IMR-90 (cell line): ENCODE results near the gene VCPKMT. TPM values are rescaled to one million over a fixed set of nuclear protein-coding genes. Genes with fewer than 3 reads are reported as not detected.

ENCODE experiments used
- ATAC-seq: fragments of 200-7000 bp; cut with Tn5 transposase; 2 replicates; pipeline ENCODE4 v1.9.1; 2020; ENCODE audit warnings: low read depth, mild to moderate bottlenecking, moderate library complexity
- BruUV-seq: library from RNA; stranded (reverse); fragments of 400-500 nt; replicated peaks from 2 replicates; lab custom pipeline; 2021; lab: Mats Ljungman, UMichigan
- CTCF ChIA-PET: fragments of 300-600 bp; formaldehyde crosslinking; extraction: SDS; loops from one replicate; lab custom pipeline; 2021; ENCODE audit warnings: antibody characterized with exemption; lab: Yijun Ruan, JAX
- POLR2A ChIA-PET: fragments of 300-600 bp; sonication (Branson Sonifier 250); formaldehyde crosslinking; loops from one replicate; lab custom pipeline; 2022; ENCODE audit warnings: antibody characterized with exemption; ENCODE audit not compliant: unreplicated experiment; lab: Charles Lee
- DNase-seq: peaks from one replicate; pipeline ENCODE4 v3.0.0; 2013
- H2AFZ ChIP-seq: replicated peaks from 2 replicates; pipeline ENCODE3; 2013; ENCODE audit warnings: low read length, mild to moderate bottlenecking; ENCODE audit not compliant: poor library complexity
- H2AK5ac ChIP-seq: 2 replicates; pipeline ENCODE4 v1.6.1; 2013; ENCODE audit warnings: low read depth, low read length, inconsistent platforms
- H2AK9ac ChIP-seq: replicated peaks from 2 replicates; pipeline ENCODE3; 2013; ENCODE audit warnings: mild to moderate bottlenecking, low read depth, low read length, moderate library complexity; ENCODE audit not compliant: poor library complexity
- H2BK120ac ChIP-seq: 2 replicates; pipeline ENCODE4 v1.6.1; 2013; ENCODE audit warnings: low read depth, low read length, inconsistent platforms
- H2BK15ac ChIP-seq: 3 replicates; pipeline ENCODE4 v1.6.1; 2013; ENCODE audit warnings: low read depth, low read length, inconsistent platforms
- H2BK20ac ChIP-seq: 2 replicates; pipeline ENCODE4 v1.6.1; 2013; ENCODE audit warnings: low read depth, mild to moderate bottlenecking, inconsistent platforms, low read length, moderate library complexity
- H2BK5ac ChIP-seq: 2 replicates; pipeline ENCODE4 v1.6.1; 2013; ENCODE audit warnings: mild to moderate bottlenecking, low read depth, low read length, inconsistent platforms; ENCODE audit not compliant: poor library complexity, severe bottlenecking
- H3K14ac ChIP-seq: replicated peaks from 2 replicates; pipeline ENCODE4 v1.6.1; 2013; ENCODE audit warnings: low read depth, low read length, inconsistent platforms
- H3K18ac ChIP-seq: 2 replicates; pipeline ENCODE4 v1.6.1; 2013; ENCODE audit warnings: low read depth, low read length, control low read depth
- H3K23ac ChIP-seq: 2 replicates; pipeline ENCODE4 v1.6.1; 2013; ENCODE audit warnings: low read depth, low read length, inconsistent platforms
- H3K27ac ChIP-seq: 2 replicates; pipeline ENCODE4 v1.5.1; 2013; ENCODE audit warnings: mild to moderate bottlenecking, control low read depth, low read length; ENCODE audit not compliant: insufficient read depth
- H3K27me3 ChIP-seq: 2 replicates; pipeline ENCODE4 v1.6.1; 2013; ENCODE audit warnings: low read length; ENCODE audit not compliant: control insufficient read depth, insufficient read depth
- H3K36me3 ChIP-seq: 2 replicates; pipeline ENCODE4 v1.6.1; 2013; ENCODE audit warnings: low read length, mixed read lengths; ENCODE audit not compliant: control insufficient read depth, insufficient read depth
- H3K4ac ChIP-seq: 2 replicates; pipeline ENCODE4 v1.6.1; 2013; ENCODE audit warnings: low read depth, low read length, inconsistent platforms
- H3K4me1 ChIP-seq: 2 replicates; pipeline ENCODE4 v1.6.1; 2013; ENCODE audit warnings: low read length, mixed read lengths; ENCODE audit not compliant: control insufficient read depth, insufficient read depth
- H3K4me2 ChIP-seq: 2 replicates; pipeline ENCODE4 v1.6.1; 2013; ENCODE audit warnings: low read depth, mild to moderate bottlenecking, control low read depth, low read length, moderate library complexity
- H3K4me3 ChIP-seq: 2 replicates; pipeline ENCODE4 v1.5.1; 2013; ENCODE audit warnings: low read depth, mild to moderate bottlenecking, control low read depth, low read length, moderate library complexity; ENCODE audit not compliant: insufficient read depth
- H3K56ac ChIP-seq: 2 replicates; pipeline ENCODE4 v1.6.1; 2013; ENCODE audit warnings: low read length, inconsistent platforms; ENCODE audit not compliant: insufficient read depth; ENCODE audit errors: extremely low read depth
- H3K79me1 ChIP-seq, 2 experiments: 2 replicates each; pipeline ENCODE4 v1.6.1; 2013; ENCODE audit warnings: low read length in 2 of 2, inconsistent platforms in 1 of 2, low read depth in 1 of 2
- H3K9ac ChIP-seq: 2 replicates; pipeline ENCODE4 v1.6.1; 2013; ENCODE audit warnings: low read depth, low read length, control low read depth
- H3K9me1 ChIP-seq: 2 replicates; pipeline ENCODE4 v1.6.1; 2013; ENCODE audit warnings: low read length, inconsistent platforms; ENCODE audit not compliant: insufficient read depth
- H3K9me3 ChIP-seq: 2 replicates; pipeline ENCODE4 v1.6.1; 2013; ENCODE audit warnings: low read length; ENCODE audit not compliant: control insufficient read depth, insufficient read depth
- H4K20me1 ChIP-seq: 2 replicates; pipeline ENCODE4 v1.6.1; 2013; ENCODE audit warnings: low read length, inconsistent platforms; ENCODE audit not compliant: insufficient read depth
- H4K5ac ChIP-seq: 2 replicates; pipeline ENCODE4 v1.6.1; 2013; ENCODE audit warnings: mild to moderate bottlenecking, low read depth, low read length, control low read depth
- H4K8ac ChIP-seq, 2 experiments: 2 replicates each; pipeline ENCODE4 v1.6.1; 2013; ENCODE audit warnings: low read depth in 2 of 2, low read length in 2 of 2, control low read depth in 1 of 2, inconsistent platforms in 1 of 2
- H4K91ac ChIP-seq: 2 replicates; pipeline ENCODE4 v1.6.1; 2013; ENCODE audit warnings: low read depth, low read length, inconsistent platforms; ENCODE audit not compliant: insufficient read depth
- BHLHE40 ChIP-seq: fragments of 150-350 bp; IDR thresholded peaks from 2 replicates; pipeline ENCODE4 v1.6.1; 2016; ENCODE audit warnings: mild to moderate bottlenecking, low read depth, low read length
- CEBPB ChIP-seq: IDR thresholded peaks from 2 replicates; pipeline ENCODE4 v1.6.1; 2012; ENCODE audit warnings: low read depth, low read length, improper control_type of control experiment
- CHD1 ChIP-seq: IDR thresholded peaks from 2 replicates; pipeline ENCODE4 v1.6.1; 2012; ENCODE audit warnings: low read depth, low read length, improper control_type of control experiment
- CTCF ChIP-seq: conservative IDR thresholded peaks from 2 replicates; pipeline ENCODE4 v1.5.1; 2012; ENCODE audit warnings: mild to moderate bottlenecking, low read depth, low read length, improper control_type of control experiment
- ELK1 ChIP-seq: fragments of 150-350 bp; IDR thresholded peaks from 2 replicates; pipeline ENCODE4 v1.6.1; 2016; ENCODE audit warnings: low read depth, mild to moderate bottlenecking, low read length, moderate library complexity, borderline replicate concordance
- FOS ChIP-seq: fragments of 150-350 bp; IDR thresholded peaks from 2 replicates; pipeline ENCODE4 v1.6.1; 2016; ENCODE audit warnings: low read depth, low read length
- MAFK ChIP-seq: IDR thresholded peaks from 2 replicates; pipeline ENCODE4 v1.6.1; 2012; ENCODE audit warnings: low read depth, low read length, improper control_type of control experiment
- MXI1 ChIP-seq: IDR thresholded peaks from 2 replicates; pipeline ENCODE4 v1.6.1; 2012; ENCODE audit warnings: low read depth, mild to moderate bottlenecking, low read length, moderate library complexity, borderline replicate concordance
- NFE2L2 ChIP-seq: fragments of 150-350 bp; IDR thresholded peaks from 2 replicates; pipeline ENCODE4 v1.6.1; 2016; ENCODE audit warnings: low read depth, mild to moderate bottlenecking, low read length
- POLR2A ChIP-seq: IDR thresholded peaks from 2 replicates; pipeline ENCODE4 v1.6.1; 2012; ENCODE audit warnings: mild to moderate bottlenecking, low read depth, low read length
- RAD21 ChIP-seq: IDR thresholded peaks from 2 replicates; pipeline ENCODE4 v1.6.1; 2012; ENCODE audit warnings: low read length, improper control_type of control experiment
- RCOR1 ChIP-seq: IDR thresholded peaks from 2 replicates; pipeline ENCODE4 v1.6.1; 2012; ENCODE audit warnings: mild to moderate bottlenecking, low read length, improper control_type of control experiment; ENCODE audit not compliant: insufficient replicate concordance
- RFX5 ChIP-seq: IDR thresholded peaks from 2 replicates; pipeline ENCODE4 v1.8.0; 2012; ENCODE audit warnings: low read depth, mild to moderate bottlenecking, low read length, moderate library complexity
- SMC3 ChIP-seq: fragments of 150-350 bp; IDR thresholded peaks from 2 replicates; pipeline ENCODE4 v1.6.1; 2016; ENCODE audit warnings: low read depth, mild to moderate bottlenecking, antibody characterized with exemption, low read length, moderate library complexity
- USF2 ChIP-seq: fragments of 150-350 bp; IDR thresholded peaks from 2 replicates; pipeline ENCODE4 v1.6.1; 2017; ENCODE audit warnings: mild to moderate bottlenecking, antibody characterized with exemption, low read length, low read depth
- WGBS, 2 experiments: methylation state at CpG; one replicate each; pipeline versions ENCODE4 v1.1.5 to v1.1.7; 2013; ENCODE audit warnings: missing lambda C conversion rate in 2 of 2; ENCODE audit not compliant: insufficient read length in 1 of 2; ENCODE audit errors: extremely low coverage in 2 of 2; 5-methylcytosine and 5-hydroxymethylcytosine counted together
- dilution Hi-C: fragments of 300-500 bp; cut with HindIII; formaldehyde crosslinking; loops from one replicate; pipeline ENCODE4 v1.14.3; 2018; ENCODE audit warnings: low sequenced_read_pairs; ENCODE audit not compliant: unreplicated experiment
- in situ Hi-C: fragments of 300-500 bp; cut with MboI; formaldehyde crosslinking; loops from 3 replicates; pipeline ENCODE4 v1.14.3; 2019; ENCODE audit warnings: low sequenced_read_pairs, inconsistent platforms, mixed read lengths
- intact Hi-C: fragments of 100-400 bp; cut with micrococcal nuclease; formaldehyde crosslinking; loops from 2 replicates; pipeline ENCODE4 v1.10.0; 2022
- polyA plus RNA-seq, 3 experiments: library from polyadenylated mRNA; depleted of rRNA; stranded (reverse); fragments of >200 nt; gene quantifications; 2 replicates each; pipeline ENCODE4 v1.2.3, GENCODE V29; 2012; ENCODE audit warnings: low replicate concordance in 1 of 3
- total RNA-seq: library from RNA; depleted of rRNA; stranded (reverse); fragments of >200 nt; gene quantifications from 2 replicates; pipeline ENCODE4 v1.2.3, GENCODE V29; 2012

Gene VCPKMT
- total and polyA plus RNA-seq, 2 of the 4 experiments (the other 2 are of a cell fraction): 2.5 to 4.7 TPM

DNA sequence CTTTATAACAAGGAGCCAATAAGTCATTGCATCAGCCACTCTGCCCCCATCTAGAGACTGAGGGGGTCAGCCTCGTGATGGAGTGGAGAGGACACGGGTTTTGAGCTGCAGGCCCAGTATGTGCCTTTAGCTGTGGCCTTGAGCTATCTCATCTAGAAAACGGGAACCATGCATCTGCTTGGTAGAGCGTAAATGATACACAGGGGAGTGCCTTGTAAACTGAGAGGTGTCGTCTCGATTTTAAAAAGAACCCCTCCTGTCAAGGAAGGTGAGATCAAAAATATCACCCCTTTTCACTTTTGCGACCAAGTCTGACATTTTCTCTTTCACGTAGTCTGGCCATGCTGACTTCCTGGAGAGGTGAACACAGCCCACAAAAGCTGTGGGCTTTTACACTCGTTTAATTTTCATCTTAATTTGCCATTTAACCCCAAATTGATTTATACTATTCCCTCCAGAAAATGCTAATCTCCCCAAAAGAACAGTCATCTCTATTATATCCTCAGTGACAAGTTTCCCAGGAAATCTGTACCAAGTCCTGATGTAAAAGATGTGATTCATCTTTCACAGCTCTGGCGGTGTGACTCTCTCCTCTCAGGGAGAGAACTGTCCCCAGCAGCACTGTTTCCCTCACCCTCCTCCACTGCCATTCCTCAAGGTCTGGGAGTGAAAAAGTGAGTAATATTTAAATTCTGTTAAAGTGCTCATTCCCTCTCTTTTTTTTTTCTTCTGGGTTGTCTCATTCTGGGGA lies 30.6 kb downstream of the VCPKMT start:
- no peak overlapping the region for H3K14ac ChIP-seq
- WGBS, 2 experiments: 94% methylated on average over 2 of the region's 10 CpGs; no CpG with 5 or more reads in 1 of the 2 experiments
- H3K23ac ChIP-seq: no peak overlapping the region
- no peaks in the 10 kb centered on the region for H3K36me3 ChIP-seq
- ATAC-seq (peak; percentile 51; the same call in 1 of the 2 replicates), DNase-seq (peak; percentile 77)
- no peak overlapping the region for H2AFZ ChIP-seq
- dilution Hi-C loops: no loop called here
- peaks cover 9% of the 10 kb centered on the region for H3K9me1 ChIP-seq
- no peaks in the 10 kb centered on the region for H3K9me3 ChIP-seq
- no peaks in the 10 kb centered on the region for H4K20me1 ChIP-seq
- H4K5ac ChIP-seq: no peak overlapping the region
- ChIA-PET CTCF (no interaction called here), POLR2A (interaction anchor here (0.6 kb wide), 1 partner anchor 71 kb away, joined by 4 read pairs; no protein-coding TSS in a partner anchor)
- H3K18ac ChIP-seq: no peak overlapping the region
- BruUV-seq: no TSS peak
- H3K27me3 ChIP-seq: no peaks in the 10 kb centered on the region
- H3K4me1 ChIP-seq: peaks cover 13% of the 10 kb centered on the region
- no peak overlapping the region for H2BK20ac ChIP-seq
- no peak overlapping the region for H3K4me2 ChIP-seq
- no peaks in the 10 kb centered on the region for H3K79me1 ChIP-seq
- in situ Hi-C loops: no loop called here
- no peak overlapping the region for H3K9ac ChIP-seq
- no peak overlapping the region for H2AK9ac ChIP-seq
- H2AK5ac ChIP-seq: peak overlapping the region; percentile 7; the same call in 1 of the 2 replicates
- no peak overlapping the region for H3K56ac ChIP-seq
- H3K4me3 ChIP-seq: no peak overlapping the region
- H2BK120ac ChIP-seq: no peak overlapping the region
- TF ChIP-seq USF2 (no peak), MXI1 (no peak), POLR2A (no peak), CEBPB (no peak), CTCF (no peak), SMC3 (no peak), MAFK (no peak), FOS (no peak), RAD21 (no peak), RFX5 (no peak), CHD1 (no peak), BHLHE40 (no peak), ELK1 (no peak), RCOR1 (no peak), NFE2L2 (no peak)
- no peak overlapping the region for H4K91ac ChIP-seq
- H3K4ac ChIP-seq: peak overlapping the region; percentile 20; the same call in 1 of the 2 replicates
- H2BK15ac ChIP-seq: no peak overlapping the region
- intact Hi-C loops: no loop called here
- no peak overlapping the region for H2BK5ac ChIP-seq
- no peak overlapping the region for H4K8ac ChIP-seq
- H3K27ac ChIP-seq: no peak overlapping the region
